ENCODE results near the gene CASK.

DNA sequence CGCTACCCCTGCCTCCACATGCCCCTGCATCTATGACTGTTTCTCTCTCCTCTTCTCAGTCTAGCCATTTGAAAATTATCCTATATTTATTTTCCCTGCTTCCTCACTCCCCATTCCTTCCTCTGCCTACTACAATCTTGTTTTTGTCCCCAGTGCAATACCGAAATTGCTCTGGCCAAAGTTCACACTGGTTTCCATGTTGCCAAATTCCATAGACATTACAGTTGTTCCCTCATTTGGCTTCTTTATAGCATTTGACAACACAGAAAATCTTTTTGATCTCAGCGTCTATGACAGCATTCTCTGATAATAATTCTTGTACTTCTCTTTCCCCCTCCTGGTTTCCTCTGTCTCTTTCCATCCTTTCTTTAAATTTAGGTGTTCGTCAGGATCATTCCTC lies 100.0 kb downstream of the CASK start:
- TF ChIP-seq, protein P1, sequence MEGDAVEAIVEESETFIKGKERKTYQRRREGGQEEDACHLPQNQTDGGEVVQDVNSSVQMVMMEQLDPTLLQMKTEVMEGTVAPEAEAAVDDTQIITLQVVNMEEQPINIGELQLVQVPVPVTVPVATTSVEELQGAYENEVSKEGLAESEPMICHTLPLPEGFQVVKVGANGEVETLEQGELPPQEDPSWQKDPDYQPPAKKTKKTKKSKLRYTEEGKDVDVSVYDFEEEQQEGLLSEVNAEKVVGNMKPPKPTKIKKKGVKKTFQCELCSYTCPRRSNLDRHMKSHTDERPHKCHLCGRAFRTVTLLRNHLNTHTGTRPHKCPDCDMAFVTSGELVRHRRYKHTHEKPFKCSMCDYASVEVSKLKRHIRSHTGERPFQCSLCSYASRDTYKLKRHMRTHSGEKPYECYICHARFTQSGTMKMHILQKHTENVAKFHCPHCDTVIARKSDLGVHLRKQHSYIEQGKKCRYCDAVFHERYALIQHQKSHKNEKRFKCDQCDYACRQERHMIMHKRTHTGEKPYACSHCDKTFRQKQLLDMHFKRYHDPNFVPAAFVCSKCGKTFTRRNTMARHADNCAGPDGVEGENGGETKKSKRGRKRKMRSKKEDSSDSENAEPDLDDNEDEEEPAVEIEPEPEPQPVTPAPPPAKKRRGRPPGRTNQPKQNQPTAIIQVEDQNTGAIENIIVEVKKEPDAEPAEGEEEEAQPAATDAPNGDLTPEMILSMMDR (conservative IDR thresholded peaks at IDR 0.05; ENCODE audit: low read depth, low read length), result no peak
- no peak for TF ChIP-seq EZH2 (IDR thresholded peaks at IDR 0.05; ENCODE audit: borderline replicate concordance, low read depth, low read length, poor library complexity, severe bottlenecking)

Data from A673 (cell line).